Stomach (tissue), 9 donors: ENCODE data around the gene GRK2. TPM values are rescaled to one million over a fixed set of nuclear protein-coding genes. Genes with fewer than 3 reads are reported as not detected.

Source experiments
- DNase-seq, 2 donors: peaks; one replicate each; pipeline versions ENCODE4 v3.0.0 to v3.0.0-alpha.2; 2013 to 2019
- H3K27ac ChIP-seq, 5 donors: fragments of 200-600 bp in 4 of 5; sonication (generic) in 4 of 5; one replicate each; pipeline ENCODE4 v1.5.1; 2013 to 2019; ENCODE audit warnings: mild to moderate bottlenecking in 1 of 5, moderate library complexity in 1 of 5
- H3K27me3 ChIP-seq, 3 donors: fragments of 200-600 bp; sonication (generic); one replicate each; pipeline ENCODE4 v1.5.1; 2017 to 2019; ENCODE audit warnings: mixed run types in 1 of 3
- H3K36me3 ChIP-seq, 4 donors: fragments of 200-600 bp; sonication (generic); 1 replicate in 3 of 4; 2 replicates in 1 of 4; pipeline ENCODE4 v1.5.1; 2016 to 2019
- H3K4me1 ChIP-seq, 4 donors: fragments of 200-600 bp; sonication (generic); one replicate each; pipeline ENCODE4 v1.5.1; 2016 to 2019
- H3K4me3 ChIP-seq, 4 donors: fragments of 200-600 bp; sonication (generic) in 3 of 4; one replicate each; pipeline ENCODE4 v1.5.1; 2016 to 2019; ENCODE audit warnings: mild to moderate bottlenecking in 1 of 4
- H3K9me3 ChIP-seq, 4 donors: fragments of 200-600 bp; sonication (generic); one replicate each; pipeline ENCODE4 v1.5.1; 2016 to 2019
- EP300 ChIP-seq: sonication (generic); formaldehyde crosslinking; IDR thresholded peaks from one replicate; pipeline ENCODE4 v1.6.1; 2017; ENCODE audit warnings: antibody characterized with exemption
- POLR2A ChIP-seq, 4 donors: fragments of 450-650 bp; IDR thresholded peaks; one replicate each; pipeline ENCODE4 v1.6.1; 2016; ENCODE audit warnings: antibody characterized with exemption in 4 of 4, control low read depth in 2 of 4, mild to moderate bottlenecking in 1 of 4, moderate library complexity in 1 of 4
- POLR2AphosphoS5 ChIP-seq, 3 donors: sonication (generic); formaldehyde crosslinking; IDR thresholded peaks; one replicate each; pipeline ENCODE4 v1.6.1; 2016; ENCODE audit warnings: antibody characterized with exemption in 3 of 3
- WGBS, 5 donors: extraction: QIAGEN DNeasy Blood & Tissue Kit in 3 of 5; methylation state at CpG; one replicate each; pipeline versions ENCODE4 v1.1.5 to v1.1.7; 2013 to 2018; 5-methylcytosine and 5-hydroxymethylcytosine counted together
- intact Hi-C: fragments of 100-400 bp; cut with DNase I; formaldehyde crosslinking; loops from one replicate; pipeline ENCODE4 v1.15.1; 2023; ENCODE audit warnings: low total_unique reads
- polyA plus RNA-seq, 3 donors: library from polyadenylated mRNA; stranded (reverse); fragments of 200-250 nt; gene quantifications; one replicate each; pipeline ENCODE4 v1.2.3, GENCODE V29; 2013
- total RNA-seq, 5 donors: library from RNA; depleted of rRNA; stranded (reverse); fragments of >200 nt; gene quantifications; one replicate each; pipeline versions ENCODE4 v1.1.0 to v1.2.3, GENCODE V29; 2014 to 2016
- TF ChIP-seq, protein P1 (sequence below), 7 experiments: fragments of 450-650 bp in 4 of 7; fragments of 200-600 bp in 3 of 7; sonication (generic) in 3 of 7; IDR thresholded peaks; one replicate each; pipeline ENCODE4 v1.5.1; 2016 to 2019; ENCODE audit warnings: antibody characterized with exemption in 7 of 7, control low read depth in 2 of 7, mild to moderate bottlenecking in 1 of 7
- donor health status: healthy with polysubstance abuse.
- donor health status: Bipolar disorder and iron deficiency.
- donor health status: healthy.

GRK2 gene
- total and polyA plus RNA-seq, 8 donors: 44.0 to 266 (median 86.2) TPM

DNA sequence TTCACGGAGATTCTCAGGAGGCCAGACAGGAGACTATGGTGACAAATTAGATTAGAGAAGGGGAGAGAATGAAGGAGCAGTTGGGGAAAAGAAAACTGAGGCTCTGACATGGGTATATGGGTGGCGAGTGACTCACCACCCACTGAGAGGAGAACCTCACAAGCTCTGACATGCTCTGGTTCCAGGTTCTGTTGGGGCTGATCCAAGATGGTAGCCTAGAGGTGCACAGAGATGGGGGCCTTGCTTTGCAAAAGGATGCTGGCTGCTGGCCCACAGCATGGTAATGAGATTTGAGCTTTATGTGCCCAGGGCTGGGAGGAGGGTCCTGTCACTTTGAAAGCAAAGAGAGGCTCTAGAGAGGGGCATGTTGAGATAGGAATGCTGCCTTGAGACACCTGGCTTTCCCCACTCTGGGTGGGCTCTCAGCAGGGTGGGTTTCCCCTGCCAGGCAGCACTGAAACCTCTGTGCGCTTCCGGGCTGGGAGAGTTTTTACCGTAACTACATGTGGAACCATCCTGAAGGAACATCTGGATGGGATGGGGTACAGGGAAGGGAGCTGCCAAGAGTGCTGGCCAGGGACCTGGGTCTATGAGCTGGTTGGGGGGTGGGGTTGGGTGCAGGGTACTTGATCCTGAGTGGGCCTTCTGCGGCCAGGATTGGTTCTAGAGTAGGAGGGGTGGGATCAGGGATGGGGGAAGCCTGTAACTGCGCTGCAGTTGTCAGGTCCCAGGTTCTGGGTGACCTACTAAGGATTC, 1.2 kb upstream of the GRK2 start:
- H3K4me3 ChIP-seq: no peak overlapping the region
- H3K27ac ChIP-seq: peak overlapping the region in 1 of 5 donors; percentile 83
- TF ChIP-seq EP300 (no peak), POLR2AphosphoS5 (IDR thresholded peaks at IDR 0.05) (no peak), POLR2A (IDR thresholded peaks at IDR 0.05) (no peak)
- TF ChIP-seq, protein P1, sequence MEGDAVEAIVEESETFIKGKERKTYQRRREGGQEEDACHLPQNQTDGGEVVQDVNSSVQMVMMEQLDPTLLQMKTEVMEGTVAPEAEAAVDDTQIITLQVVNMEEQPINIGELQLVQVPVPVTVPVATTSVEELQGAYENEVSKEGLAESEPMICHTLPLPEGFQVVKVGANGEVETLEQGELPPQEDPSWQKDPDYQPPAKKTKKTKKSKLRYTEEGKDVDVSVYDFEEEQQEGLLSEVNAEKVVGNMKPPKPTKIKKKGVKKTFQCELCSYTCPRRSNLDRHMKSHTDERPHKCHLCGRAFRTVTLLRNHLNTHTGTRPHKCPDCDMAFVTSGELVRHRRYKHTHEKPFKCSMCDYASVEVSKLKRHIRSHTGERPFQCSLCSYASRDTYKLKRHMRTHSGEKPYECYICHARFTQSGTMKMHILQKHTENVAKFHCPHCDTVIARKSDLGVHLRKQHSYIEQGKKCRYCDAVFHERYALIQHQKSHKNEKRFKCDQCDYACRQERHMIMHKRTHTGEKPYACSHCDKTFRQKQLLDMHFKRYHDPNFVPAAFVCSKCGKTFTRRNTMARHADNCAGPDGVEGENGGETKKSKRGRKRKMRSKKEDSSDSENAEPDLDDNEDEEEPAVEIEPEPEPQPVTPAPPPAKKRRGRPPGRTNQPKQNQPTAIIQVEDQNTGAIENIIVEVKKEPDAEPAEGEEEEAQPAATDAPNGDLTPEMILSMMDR (IDR thresholded peaks at IDR 0.05): no peak
- intact Hi-C loops: loop anchor here (5.0 kb wide), 1 partner anchor 47 kb away; no protein-coding TSS in a partner anchor
- DNase-seq: no peak
- H3K27me3 ChIP-seq: no peaks in the 10 kb centered on the region
- 90 to 95% (median 95%) methylated on average over 7 of the region's 7 CpGs for WGBS, 5 donors
- H3K9me3 ChIP-seq: no peaks in the 10 kb centered on the region
- H3K36me3 ChIP-seq: peaks cover 0 to 10% (median 6%) of the 10 kb centered on the region in 4 donors
- H3K4me1 ChIP-seq: peaks cover 48 to 66% (median 65%) of the 10 kb centered on the region in 4 donors

DNA sequence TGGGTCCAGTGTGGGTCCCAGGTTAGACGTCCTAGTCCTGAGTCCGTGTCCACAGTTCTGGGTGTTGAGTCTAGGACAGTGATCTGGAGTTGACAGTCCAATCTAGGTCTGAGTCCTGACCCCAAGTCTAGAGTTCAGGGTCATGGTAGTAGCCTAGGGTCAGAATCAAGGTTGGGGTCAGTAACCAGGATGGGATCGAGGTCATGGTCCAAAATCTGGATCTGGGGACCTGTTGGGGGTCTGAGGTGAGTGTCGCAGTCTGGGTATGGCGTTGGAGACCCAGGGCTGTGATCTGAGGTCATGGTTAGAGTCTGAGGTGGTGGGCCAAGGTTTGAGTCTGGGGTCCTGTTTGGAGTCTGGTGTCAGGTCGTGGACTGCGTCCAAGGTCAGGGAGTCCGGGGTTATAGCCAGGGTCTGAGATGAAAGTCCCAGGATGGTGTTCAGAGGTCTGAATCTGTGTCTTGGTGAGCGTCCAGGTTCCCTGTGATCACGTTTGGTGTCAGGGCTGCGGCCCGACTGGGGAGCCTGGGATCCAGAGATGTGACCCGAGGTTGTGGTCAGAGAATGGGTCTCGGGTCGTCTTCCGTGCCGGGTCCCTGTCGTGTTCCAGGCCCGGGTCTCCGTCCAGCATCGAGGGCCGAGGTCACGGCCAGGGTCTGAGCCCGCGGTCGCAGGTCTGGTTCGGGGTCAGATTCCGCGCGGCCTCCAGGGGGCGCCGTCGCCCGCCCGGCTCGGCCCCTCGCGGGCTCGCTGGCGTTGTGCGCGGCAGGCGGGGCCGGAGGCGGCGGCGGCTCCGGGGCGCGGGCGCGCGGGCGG, 432 bp upstream of the GRK2 start:
- H3K9me3 ChIP-seq: no peaks in the 10 kb centered on the region
- peaks cover 0 to 10% (median 6%) of the 10 kb centered on the region in 4 donors for H3K36me3 ChIP-seq
- H3K4me3 ChIP-seq: peak overlapping the region in 1 of 4 donors; percentile 4
- peak; percentile 85 to 93 for DNase-seq
- H3K4me1 ChIP-seq: peaks cover 55 to 73% (median 72%) of the 10 kb centered on the region in 4 donors
- H3K27me3 ChIP-seq: no peaks in the 10 kb centered on the region
- 11 to 20% (median 18%) methylated on average over 22 to 54 of the region's 54 CpGs for WGBS, 5 donors
- intact Hi-C loops: no loop called here
- peak overlapping the region; percentile 72 to 83 (median 76) for H3K27ac ChIP-seq
- TF ChIP-seq EP300 (no peak), POLR2AphosphoS5 (IDR thresholded peaks at IDR 0.05) (no peak), POLR2A (IDR thresholded peaks at IDR 0.05) (no peak)
- TF ChIP-seq, protein P1 (IDR thresholded peaks at IDR 0.05): peak in 5 of 7 experiments; percentile 54 to 79 (median 59)

DNA sequence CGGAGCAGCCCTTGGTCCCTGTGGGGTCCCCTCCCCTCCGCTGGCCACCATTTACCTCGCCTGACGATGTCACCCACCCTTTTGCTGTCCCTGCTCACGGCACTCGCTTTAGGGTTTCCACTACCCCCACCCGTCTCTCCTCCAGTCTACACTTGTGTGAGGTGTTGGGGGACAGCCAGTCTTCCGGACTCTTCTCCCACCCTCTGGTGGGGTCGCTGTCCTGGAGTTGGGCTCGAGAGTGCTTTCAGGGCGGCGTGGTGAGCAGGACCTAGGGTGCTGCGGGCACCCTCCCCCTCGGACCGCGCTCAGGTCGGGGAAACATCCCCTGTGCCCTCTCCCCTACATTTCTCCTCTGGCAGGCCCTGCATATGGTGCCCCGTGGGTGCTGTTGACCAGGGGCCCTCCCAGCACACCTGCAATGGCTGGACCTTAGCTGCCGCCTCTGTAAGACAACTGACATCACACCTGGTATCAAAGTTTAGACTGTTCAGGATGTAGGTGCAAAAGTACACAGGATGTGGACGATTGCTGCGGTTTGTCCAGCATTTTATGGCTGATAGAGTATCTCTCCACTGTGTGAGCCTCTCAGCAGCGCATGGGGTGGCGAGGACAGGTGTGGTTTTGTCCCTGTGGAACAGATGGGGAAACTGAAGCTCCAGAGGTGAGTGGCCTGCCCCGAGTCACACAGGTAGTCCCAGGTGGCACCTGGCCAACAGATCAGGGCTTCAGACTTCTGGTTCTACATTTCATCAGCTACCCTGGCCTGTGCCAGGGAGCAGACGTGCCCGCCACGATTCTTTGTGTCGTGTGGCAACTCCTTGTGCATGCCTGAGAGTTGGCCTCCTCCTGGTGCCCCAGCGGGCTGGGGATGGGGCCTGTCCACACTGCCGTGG, 1.2 kb downstream of the GRK2 start:
- peak; percentile 76 to 81 for DNase-seq
- Histone ChIP-seq H3K27me3 (no peaks in the 10 kb centered on the region), H3K9me3 (no peaks in the 10 kb centered on the region), H3K4me1 (peaks cover 59 to 73% (median 73%) of the 10 kb centered on the region in 4 donors), H3K4me3 (peak overlapping the region; percentile 86 to 99 (median 97)), H3K27ac (peak overlapping the region; percentile 87 to 95 (median 92)), H3K36me3 (peaks cover 0 to 15% (median 13%) of the 10 kb centered on the region in 4 donors)
- TF ChIP-seq, protein P1 (IDR thresholded peaks at IDR 0.05): no peak
- TF ChIP-seq EP300 (no peak), POLR2AphosphoS5 (IDR thresholded peaks at IDR 0.05) (peak in 2 of 3 donors; percentile 42 to 66)
- intact Hi-C loops: no loop called here
- 4 to 9% (median 8%) methylated on average over 26 to 30 of the region's 30 CpGs for WGBS, 5 donors
